ENCODE measurements around the gene SH3D19. TPM values are rescaled to one million over a fixed set of nuclear protein-coding genes. Genes with fewer than 3 reads are reported as not detected.

The SH3D19 gene
- total RNA-seq, 4 donors from 2014 or later = 35.1 to 113 (median 38.6) TPM

DNA sequence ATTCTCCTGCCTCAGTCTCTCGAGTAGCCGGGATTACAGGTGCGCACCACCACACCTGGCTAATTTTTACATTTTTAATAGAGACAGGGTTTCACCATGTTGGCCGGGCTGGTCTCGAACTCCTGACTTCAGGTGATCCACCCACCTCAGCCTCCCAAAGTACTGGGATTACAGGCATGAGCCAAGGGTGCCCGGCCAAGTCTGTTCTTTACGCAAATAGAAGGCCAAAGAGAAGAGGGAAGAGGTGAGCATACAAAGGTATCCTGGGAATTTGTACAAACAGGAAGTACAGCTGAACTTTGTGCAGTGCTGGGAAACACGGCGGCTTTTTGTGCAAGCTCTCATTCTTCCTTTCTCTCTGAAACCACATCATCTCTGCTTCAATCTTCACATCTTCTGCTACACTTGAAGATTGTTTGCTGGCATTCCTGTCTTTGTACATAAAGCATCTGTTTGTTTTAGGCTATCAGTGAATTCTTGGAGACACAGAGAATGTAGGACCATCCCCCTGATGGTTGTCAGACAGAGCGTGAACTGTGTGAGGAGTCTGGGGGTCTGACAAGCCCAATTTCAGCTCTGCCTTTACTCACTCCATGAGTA lies 120.4 kb downstream of the SH3D19 start:
- TF ChIP-seq, protein P1, sequence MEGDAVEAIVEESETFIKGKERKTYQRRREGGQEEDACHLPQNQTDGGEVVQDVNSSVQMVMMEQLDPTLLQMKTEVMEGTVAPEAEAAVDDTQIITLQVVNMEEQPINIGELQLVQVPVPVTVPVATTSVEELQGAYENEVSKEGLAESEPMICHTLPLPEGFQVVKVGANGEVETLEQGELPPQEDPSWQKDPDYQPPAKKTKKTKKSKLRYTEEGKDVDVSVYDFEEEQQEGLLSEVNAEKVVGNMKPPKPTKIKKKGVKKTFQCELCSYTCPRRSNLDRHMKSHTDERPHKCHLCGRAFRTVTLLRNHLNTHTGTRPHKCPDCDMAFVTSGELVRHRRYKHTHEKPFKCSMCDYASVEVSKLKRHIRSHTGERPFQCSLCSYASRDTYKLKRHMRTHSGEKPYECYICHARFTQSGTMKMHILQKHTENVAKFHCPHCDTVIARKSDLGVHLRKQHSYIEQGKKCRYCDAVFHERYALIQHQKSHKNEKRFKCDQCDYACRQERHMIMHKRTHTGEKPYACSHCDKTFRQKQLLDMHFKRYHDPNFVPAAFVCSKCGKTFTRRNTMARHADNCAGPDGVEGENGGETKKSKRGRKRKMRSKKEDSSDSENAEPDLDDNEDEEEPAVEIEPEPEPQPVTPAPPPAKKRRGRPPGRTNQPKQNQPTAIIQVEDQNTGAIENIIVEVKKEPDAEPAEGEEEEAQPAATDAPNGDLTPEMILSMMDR (IDR thresholded peaks at IDR 0.05) = no peak
- TF ChIP-seq POLR2A (IDR thresholded peaks at IDR 0.05) = no peak
- peaks cover 0 to 6% (median 0%) of the 10 kb centered on the region in 3 donors for H3K36me3 ChIP-seq
- H3K27me3 ChIP-seq = no peaks in the 10 kb centered on the region
- peaks cover 0 to 57% (median 20%) of the 10 kb centered on the region in 3 donors for H3K4me1 ChIP-seq
- no peak overlapping the region for H3K4me3 ChIP-seq
- H3K9me3 ChIP-seq = no peaks in the 10 kb centered on the region
- peak overlapping the region in 3 of 4 donors; percentile 30 to 50 (median 49) for H3K27ac ChIP-seq
- DNase-seq = no peak
- intact Hi-C loops (cut with DNase I) = no loop called here
- WGBS, 2 donors = 87 to 88% methylated on average over 7 to 8 of the region's 10 CpGs

DNA sequence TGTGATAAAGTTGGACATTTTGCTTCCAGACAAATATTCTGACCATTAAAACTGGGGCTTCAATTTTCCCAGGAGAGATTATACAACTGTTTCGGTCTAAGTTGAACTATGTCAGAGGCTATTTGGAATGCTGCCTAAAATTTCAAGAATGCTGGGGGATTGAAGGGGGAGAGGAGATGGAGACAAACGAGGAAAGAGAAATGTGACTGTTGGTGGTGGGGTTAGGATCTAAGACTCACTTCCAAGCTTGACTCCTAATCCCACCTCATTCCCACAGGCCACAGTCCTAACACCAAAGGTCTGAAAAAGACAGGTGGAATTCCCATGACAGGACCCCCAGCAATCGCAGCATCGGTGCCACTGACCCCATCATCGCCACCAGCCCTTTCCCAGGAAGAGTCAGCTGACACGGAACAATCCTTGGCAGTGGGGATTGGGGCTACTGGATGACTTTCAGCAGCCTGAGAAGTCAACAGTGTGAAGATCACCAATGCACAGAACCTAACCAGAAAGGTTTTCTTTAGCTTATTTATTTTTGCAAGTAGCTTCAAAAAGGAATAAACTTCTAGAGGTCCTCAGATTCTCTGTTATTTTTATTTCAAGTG lies 122.5 kb downstream of the SH3D19 start:
- no peak for TF ChIP-seq POLR2A (IDR thresholded peaks at IDR 0.05)
- TF ChIP-seq, protein P1 (IDR thresholded peaks at IDR 0.05) = no peak
- peak overlapping the region in 3 of 4 donors; percentile 41 to 78 (median 57) for H3K27ac ChIP-seq
- no peaks in the 10 kb centered on the region for H3K36me3 ChIP-seq
- intact Hi-C loops (cut with DNase I) = no loop called here
- peaks cover 0 to 65% (median 23%) of the 10 kb centered on the region in 3 donors for H3K4me1 ChIP-seq
- no peak for DNase-seq
- no peak overlapping the region for H3K4me3 ChIP-seq
- H3K27me3 ChIP-seq = no peaks in the 10 kb centered on the region
- H3K9me3 ChIP-seq = no peaks in the 10 kb centered on the region
- 65 to 70% methylated on average over 3 to 6 of the region's 6 CpGs for WGBS, 2 donors

GRCh38 chr4:151202381-151202780 lies 123.0 kb downstream of the SH3D19 start:
- WGBS, 2 donors = 84 to 87% methylated on average over 2 of the region's 2 CpGs
- no peak for DNase-seq
- no peaks in the 10 kb centered on the region for H3K36me3 ChIP-seq
- intact Hi-C loops (cut with DNase I) = no loop called here
- H3K4me3 ChIP-seq = no peak overlapping the region
- TF ChIP-seq, protein P1 (IDR thresholded peaks at IDR 0.05) = no peak
- H3K4me1 ChIP-seq = peaks cover 0 to 67% (median 24%) of the 10 kb centered on the region in 3 donors
- no peaks in the 10 kb centered on the region for H3K9me3 ChIP-seq
- H3K27ac ChIP-seq = peak overlapping the region in 2 of 4 donors; percentile 57 to 78
- H3K27me3 ChIP-seq = no peaks in the 10 kb centered on the region

- Histone ChIP-seq H3K9me3 (no peaks in the 10 kb centered on the region), H3K4me3 (peak overlapping the region in 1 of 4 donors; percentile 12), H3K27me3 (no peaks in the 10 kb centered on the region), H3K4me1 (peaks cover 0 to 67% (median 32%) of the 10 kb centered on the region in 3 donors), H3K36me3 (no peaks in the 10 kb centered on the region), H3K27ac (peak overlapping the region in 3 of 4 donors; percentile 74 to 87 (median 83))
- 69 to 76% methylated on average over 6 of the region's 6 CpGs for WGBS, 2 donors
- DNase-seq = no peak
- intact Hi-C loops (cut with DNase I) = no loop called here
- no peak for TF ChIP-seq POLR2A (IDR thresholded peaks at IDR 0.05)
- TF ChIP-seq, protein P1 (IDR thresholded peaks at IDR 0.05) = no peak
Measured at GRCh38 chr4:151199319-151200190, 125.8 kb downstream of the SH3D19 start.

Data from esophagus squamous epithelium (tissue), 5 donors.